Activated T-helper 2 cell treated with anti-CD3 and anti-CD28 coated beads, Interferon-gamma antibody, Interleukin-2, Interleukin-4, amounts not matched to agents 10 μg/mL and 5 μg/mL and 100 μg/mL, durations not matched to agents 14 hours and 24 hours and 36 hours (primary cell): ENCODE results near the gene TOP2B. TPM values are rescaled to one million over a fixed set of nuclear protein-coding genes. Genes with fewer than 3 reads are reported as not detected.
A peak's percentile ranks its signal among the peaks of the same experiment; 100 is the strongest.

ENCODE experiments used
- DNase-seq: peaks from one replicate; pipeline ENCODE4 v3.0.0; 2021; ENCODE audit warnings: low spot score
- H3K27ac Mint-ChIP-seq: one replicate; pipeline ENCODE4 v1.8.0; 2021; ENCODE audit warnings: mixed read lengths
- H3K27me3 Mint-ChIP-seq: one replicate; pipeline ENCODE4 v1.8.0; 2021; ENCODE audit warnings: low read depth, mixed read lengths
- H3K36me3 Mint-ChIP-seq: one replicate; pipeline ENCODE4 v1.8.0; 2021; ENCODE audit warnings: low read depth, mixed read lengths
- H3K4me1 Mint-ChIP-seq: one replicate; pipeline ENCODE4 v1.8.0; 2021; ENCODE audit warnings: low read depth, mixed read lengths
- H3K4me3 Mint-ChIP-seq: one replicate; pipeline ENCODE4 v1.8.0; 2021; ENCODE audit warnings: low read depth, mild to moderate bottlenecking, moderate library complexity, mixed read lengths
- H3K9me3 Mint-ChIP-seq: one replicate; pipeline ENCODE4 v1.8.0; 2021; ENCODE audit warnings: mixed read lengths
- intact Hi-C: fragments of 100-400 bp; cut with micrococcal nuclease; formaldehyde crosslinking; loops from one replicate; pipeline ENCODE4 v1.15.1; 2023
- total RNA-seq: library from RNA; stranded (reverse); gene quantifications from 2 replicates; pipeline ENCODE4 v1.2.3, GENCODE V29; 2022

Gene TOP2B
- total RNA-seq, 1 donor from 2014 or later, result 167 TPM

- peaks cover 29% of the 10 kb centered on the region for H3K4me1 Mint-ChIP-seq
- H3K27ac Mint-ChIP-seq, result no peak overlapping the region
- intact Hi-C loops, result loop anchor here (1.0 to 5.0 kb wide), 5 partner anchors 15 to 1065 kb away; partner anchors contain the start of gene NGLY1
- no peaks in the 10 kb centered on the region for H3K27me3 Mint-ChIP-seq
- no peak overlapping the region for H3K4me3 Mint-ChIP-seq
- H3K36me3 Mint-ChIP-seq, result peaks cover 49% of the 10 kb centered on the region
- peaks cover 25% of the 10 kb centered on the region for H3K9me3 Mint-ChIP-seq
- DNase-seq, result peak; percentile 65
These were observed 16.6 kb downstream of the TOP2B start for GRCh38 chr3:25648107-25648535.

- no peaks in the 10 kb centered on the region for H3K27me3 Mint-ChIP-seq
- H3K4me3 Mint-ChIP-seq, result no peak overlapping the region
- H3K9me3 Mint-ChIP-seq, result no peaks in the 10 kb centered on the region
- H3K4me1 Mint-ChIP-seq, result peaks cover 10% of the 10 kb centered on the region
- DNase-seq, result no peak
- H3K36me3 Mint-ChIP-seq, result peaks cover 66% of the 10 kb centered on the region
- intact Hi-C loops, result no loop called here
- H3K27ac Mint-ChIP-seq, result no peak overlapping the region
These were observed 29.7 kb downstream of the TOP2B start for GRCh38 chr3:25635038-25635437.

- Mint-ChIP-seq H3K27me3 (no peaks in the 10 kb centered on the region), H3K36me3 (peaks cover 70% of the 10 kb centered on the region), H3K4me3 (no peak overlapping the region), H3K4me1 (peaks cover 10% of the 10 kb centered on the region), H3K27ac (no peak overlapping the region), H3K9me3 (no peaks in the 10 kb centered on the region)
- intact Hi-C loops, result no loop called here
- DNase-seq, result no peak
These were observed 30.8 kb downstream of the TOP2B start for GRCh38 chr3:25633919-25634318.

GRCh38 chr3:25631989-25632388, 32.7 kb downstream of the TOP2B start:
- no peak for DNase-seq
- Mint-ChIP-seq H3K4me3 (no peak overlapping the region), H3K9me3 (no peaks in the 10 kb centered on the region), H3K27ac (no peak overlapping the region), H3K36me3 (peaks cover 65% of the 10 kb centered on the region), H3K4me1 (peaks cover 10% of the 10 kb centered on the region), H3K27me3 (no peaks in the 10 kb centered on the region)
- intact Hi-C loops, result no loop called here

GRCh38 chr3:25621087-25621486, 43.6 kb downstream of the TOP2B start:
- H3K36me3 Mint-ChIP-seq, result peaks cover 74% of the 10 kb centered on the region
- intact Hi-C loops, result no loop called here
- no peaks in the 10 kb centered on the region for H3K27me3 Mint-ChIP-seq
- peak overlapping the region; percentile 4 for H3K27ac Mint-ChIP-seq
- H3K4me1 Mint-ChIP-seq, result peaks cover 3% of the 10 kb centered on the region
- H3K4me3 Mint-ChIP-seq, result no peak overlapping the region
- DNase-seq, result no peak
- no peaks in the 10 kb centered on the region for H3K9me3 Mint-ChIP-seq

- H3K36me3 Mint-ChIP-seq, result peaks cover 69% of the 10 kb centered on the region
These were observed 44.2 kb downstream of the TOP2B start for GRCh38 chr3:25620493-25620892.

GRCh38 chr3:25619382-25619781, 45.3 kb downstream of the TOP2B start:
- Mint-ChIP-seq H3K27me3 (no peaks in the 10 kb centered on the region), H3K27ac (no peak overlapping the region), H3K4me3 (no peak overlapping the region), H3K4me1 (peaks cover 3% of the 10 kb centered on the region), H3K36me3 (peaks cover 60% of the 10 kb centered on the region), H3K9me3 (no peaks in the 10 kb centered on the region)
- DNase-seq, result no peak
- intact Hi-C loops, result no loop called here

More at GRCh38 chr3:25620493-25620892, 44.2 kb downstream of the TOP2B start:
- Mint-ChIP-seq H3K4me1 (peaks cover 3% of the 10 kb centered on the region), H3K27me3 (no peaks in the 10 kb centered on the region), H3K9me3 (no peaks in the 10 kb centered on the region), H3K27ac (no peak overlapping the region), H3K4me3 (no peak overlapping the region)
- intact Hi-C loops, result no loop called here
- no peak for DNase-seq

- H3K9me3 Mint-ChIP-seq, result no peaks in the 10 kb centered on the region
- H3K27ac Mint-ChIP-seq, result no peak overlapping the region
- peaks cover 3% of the 10 kb centered on the region for H3K4me1 Mint-ChIP-seq
- no peaks in the 10 kb centered on the region for H3K27me3 Mint-ChIP-seq
- no peak overlapping the region for H3K4me3 Mint-ChIP-seq
- intact Hi-C loops, result no loop called here
- DNase-seq, result no peak
- peaks cover 58% of the 10 kb centered on the region for H3K36me3 Mint-ChIP-seq
These were observed 46.7 kb downstream of the TOP2B start for GRCh38 chr3:25618028-25618427.

GRCh38 chr3:25611193-25611592, 53.5 kb downstream of the TOP2B start:
- Mint-ChIP-seq H3K9me3 (no peaks in the 10 kb centered on the region), H3K27ac (no peak overlapping the region), H3K4me3 (no peak overlapping the region), H3K27me3 (no peaks in the 10 kb centered on the region), H3K36me3 (peaks cover 55% of the 10 kb centered on the region), H3K4me1 (peaks cover 2% of the 10 kb centered on the region)
- no peak for DNase-seq
- intact Hi-C loops, result no loop called here

GRCh38 chr3:25610779-25611178, 53.9 kb downstream of the TOP2B start:
- H3K4me1 Mint-ChIP-seq, result peaks cover 3% of the 10 kb centered on the region
- intact Hi-C loops, result no loop called here
- H3K27me3 Mint-ChIP-seq, result no peaks in the 10 kb centered on the region
- H3K4me3 Mint-ChIP-seq, result no peak overlapping the region
- H3K36me3 Mint-ChIP-seq, result peaks cover 58% of the 10 kb centered on the region
- no peaks in the 10 kb centered on the region for H3K9me3 Mint-ChIP-seq
- no peak overlapping the region for H3K27ac Mint-ChIP-seq
- DNase-seq, result no peak

- Mint-ChIP-seq H3K4me1 (peaks cover 5% of the 10 kb centered on the region), H3K36me3 (peaks cover 64% of the 10 kb centered on the region), H3K27me3 (no peaks in the 10 kb centered on the region), H3K27ac (peak overlapping the region; percentile 59), H3K9me3 (no peaks in the 10 kb centered on the region), H3K4me3 (no peak overlapping the region)
- intact Hi-C loops, result no loop called here
- no peak for DNase-seq
These were observed 54.5 kb downstream of the TOP2B start for GRCh38 chr3:25610167-25610566.

- Mint-ChIP-seq H3K27ac (no peak overlapping the region), H3K27me3 (no peaks in the 10 kb centered on the region), H3K9me3 (no peaks in the 10 kb centered on the region), H3K4me1 (peaks cover 7% of the 10 kb centered on the region), H3K4me3 (no peak overlapping the region), H3K36me3 (peaks cover 62% of the 10 kb centered on the region)
- intact Hi-C loops, result no loop called here
- no peak for DNase-seq
These were observed 60.5 kb downstream of the TOP2B start for GRCh38 chr3:25604107-25604805.

GRCh38 chr3:25603703-25604102, 61.0 kb downstream of the TOP2B start:
- intact Hi-C loops, result no loop called here
- H3K4me1 Mint-ChIP-seq, result peaks cover 7% of the 10 kb centered on the region
- H3K27ac Mint-ChIP-seq, result no peak overlapping the region
- H3K27me3 Mint-ChIP-seq, result no peaks in the 10 kb centered on the region
- no peak overlapping the region for H3K4me3 Mint-ChIP-seq
- H3K9me3 Mint-ChIP-seq, result no peaks in the 10 kb centered on the region
- peaks cover 66% of the 10 kb centered on the region for H3K36me3 Mint-ChIP-seq
- DNase-seq, result no peak
